Kidney (tissue), 14 donors: Measurements from ENCODE around the gene LRBA. TPM values are rescaled to one million over a fixed set of nuclear protein-coding genes. Genes with fewer than 3 reads are reported as not detected.
"Not testable (repeated sequence)": the region's sequence is repeated elsewhere in the genome, so short reads cannot be mapped to it uniquely, and the experiment has no call there.

Source experiments
- DNase-seq, 5 donors: peaks; one replicate each; pipeline ENCODE4 v3.0.0-alpha.2; 2013 to 2020
- FAIRE-seq: peaks from 2 replicates; lab custom pipeline; 2012; peaks lifted over from hg19 to GRCh38; lab: Jason Lieb, UNC
- H3K27ac ChIP-seq, 2 donors: one replicate each; pipeline ENCODE4 v1.7.0; 2013; ENCODE audit warnings: low read depth in 2 of 2, low read length in 2 of 2, inconsistent platforms in 1 of 2
- H3K27me3 ChIP-seq: one replicate; pipeline ENCODE4 v1.7.1; 2013; ENCODE audit warnings: low read length, inconsistent platforms; ENCODE audit not compliant: control insufficient read depth, insufficient read depth
- H3K36me3 ChIP-seq, 3 donors: one replicate each; pipeline versions ENCODE4 v1.7.0 to v1.7.1; 2013; ENCODE audit warnings: low read length in 3 of 3, control low read depth in 1 of 3, inconsistent platforms in 1 of 3; ENCODE audit not compliant: insufficient read depth in 3 of 3, control insufficient read depth in 2 of 3
- H3K4me1 ChIP-seq, 3 donors: one replicate each; pipeline versions ENCODE4 v1.7.0 to v1.7.1; 2013; ENCODE audit warnings: low read length in 3 of 3, inconsistent platforms in 1 of 3, low read depth in 1 of 3; ENCODE audit not compliant: control insufficient read depth in 2 of 3, insufficient read depth in 2 of 3
- H3K4me3 ChIP-seq, 3 donors: one replicate each; pipeline versions ENCODE4 v1.7.0 to v1.8.1; 2013; ENCODE audit warnings: low read length in 3 of 3, control low read depth in 1 of 3, inconsistent platforms in 1 of 3
- H3K9ac ChIP-seq, 3 donors: one replicate each; pipeline versions ENCODE4 v1.7.0 to v1.7.1; 2013; ENCODE audit warnings: low read length in 3 of 3, control low read depth in 1 of 3, inconsistent platforms in 1 of 3
- H3K9me3 ChIP-seq, 3 donors: one replicate each; pipeline versions ENCODE4 v1.7.0 to v1.7.1; 2013; ENCODE audit warnings: low read length in 3 of 3, control low read depth in 1 of 3, inconsistent platforms in 1 of 3; ENCODE audit not compliant: control insufficient read depth in 2 of 3, insufficient read depth in 1 of 3
- CTCF ChIP-seq: IDR thresholded peaks from 3 replicates; pipeline ENCODE4 v1.5.1; 2012; ENCODE audit warnings: mild to moderate bottlenecking, moderate library complexity, borderline replicate concordance; ENCODE audit not compliant: insufficient read depth; ENCODE audit errors: extremely low read depth
- intact Hi-C: fragments of 100-400 bp; cut with DNase I; formaldehyde crosslinking; loops from one replicate; pipeline ENCODE4 v1.11.1; 2022
- polyA plus RNA-seq: library from polyadenylated mRNA; stranded (reverse); fragments of 350-450 nt; fragmentation: Illumina TruSeq; extraction: RNeasy Lipid Tissue Mini Kit (QIAGEN cat#74804); gene quantifications from one replicate; pipeline ENCODE4 v1.2.3, GENCODE V29; 2014; ENCODE audit warnings: low read depth, low replicate concordance; ENCODE audit not compliant: insufficient read depth
- total RNA-seq: library from RNA; stranded (reverse); fragmentation: NEBNext Ultra II Directional; extraction: Animal tissue kit (Norgen Biotek cat#: 25700); gene quantifications from one replicate; pipeline ENCODE4 v1.2.1, GENCODE V29; 2021
- donor health status: control.
- donor health status: control.
- donor health status: control.
- donor health status: control.
- donor health status: control.
- donor health status: DM: yes; HTN: yes; CAD: no.
- donor health status: Normal renal cell carcinoma (clear cell type).

The LRBA gene
- total and polyA plus RNA-seq, 2 donors from 2014 or later, result 20.3 to 76.7 TPM

- Histone ChIP-seq H3K27ac (no peak overlapping the region), H3K9me3 (peaks cover 0 to 3% (median 0%) of the 10 kb centered on the region in 3 donors), H3K27me3 (no peaks in the 10 kb centered on the region), H3K4me1 (peaks cover 0 to 4% (median 0%) of the 10 kb centered on the region in 3 donors), H3K9ac (no peak overlapping the region), H3K36me3 (no peaks in the 10 kb centered on the region), H3K4me3 (no peak overlapping the region)
- FAIRE-seq, result no peak
- no peak for DNase-seq
- intact Hi-C loops, result no loop called here
- no peak for TF ChIP-seq CTCF
These were observed 43.2 kb downstream of the LRBA start for GRCh38 chr4:150971901-150972300.

- H3K27ac ChIP-seq, result no peak overlapping the region
- H3K27me3 ChIP-seq, result no peaks in the 10 kb centered on the region
- TF ChIP-seq CTCF, result no peak
- H3K36me3 ChIP-seq, result no peaks in the 10 kb centered on the region
- FAIRE-seq (no peak), DNase-seq (no peak)
- H3K9me3 ChIP-seq, result peaks cover 0 to 3% (median 0%) of the 10 kb centered on the region in 3 donors
- H3K9ac ChIP-seq, result no peak overlapping the region
- peaks cover 0 to 4% (median 0%) of the 10 kb centered on the region in 3 donors for H3K4me1 ChIP-seq
- no peak overlapping the region for H3K4me3 ChIP-seq
- intact Hi-C loops, result no loop called here
These were observed 44.4 kb downstream of the LRBA start for GRCh38 chr4:150970685-150971151.

- intact Hi-C loops, result no loop called here
- H3K36me3 ChIP-seq, result no peaks in the 10 kb centered on the region
- no peak overlapping the region for H3K9ac ChIP-seq
- no peaks in the 10 kb centered on the region for H3K27me3 ChIP-seq
- TF ChIP-seq CTCF, result no peak
- no peak for DNase-seq
- H3K4me3 ChIP-seq, result no peak overlapping the region
- no peak overlapping the region for H3K27ac ChIP-seq
- H3K4me1 ChIP-seq, result no peaks in the 10 kb centered on the region
- FAIRE-seq, result no peak
- H3K9me3 ChIP-seq, result peaks cover 0 to 3% (median 0%) of the 10 kb centered on the region in 3 donors
These were observed 50.3 kb downstream of the LRBA start for GRCh38 chr4:150964754-150965153.

GRCh38 chr4:150963602-150964345, 51.3 kb downstream of the LRBA start:
- H3K4me3 ChIP-seq, H3K9ac ChIP-seq, H3K27me3 ChIP-seq, intact Hi-C loops, H3K36me3 ChIP-seq, H3K27ac ChIP-seq, H3K4me1 ChIP-seq, H3K9me3 ChIP-seq, FAIRE-seq: not testable (repeated sequence)
- peak in 1 of 5 donors; percentile 75 for DNase-seq
